Measurements from ENCODE around the gene SLC35B4. TPM values are rescaled to one million over a fixed set of nuclear protein-coding genes. Genes with fewer than 3 reads are reported as not detected.
A peak's percentile ranks its signal among the peaks of the same experiment; 100 is the strongest.

Gene SLC35B4, protein sequence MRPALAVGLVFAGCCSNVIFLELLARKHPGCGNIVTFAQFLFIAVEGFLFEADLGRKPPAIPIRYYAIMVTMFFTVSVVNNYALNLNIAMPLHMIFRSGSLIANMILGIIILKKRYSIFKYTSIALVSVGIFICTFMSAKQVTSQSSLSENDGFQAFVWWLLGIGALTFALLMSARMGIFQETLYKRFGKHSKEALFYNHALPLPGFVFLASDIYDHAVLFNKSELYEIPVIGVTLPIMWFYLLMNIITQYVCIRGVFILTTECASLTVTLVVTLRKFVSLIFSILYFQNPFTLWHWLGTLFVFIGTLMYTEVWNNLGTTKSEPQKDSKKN
- total RNA-seq (2021) = 20.0 and 22.1 TPM in 2 replicates
- Bru-seq, nascent RNA = percentile 76 among the genes with signal in this experiment
- BruChase-seq, experiment 1, labeled RNA remaining after a 2-hour chase = percentile 86 among the genes with signal in this experiment
- percentile 90 among the genes with signal in this experiment for BruChase-seq, experiment 2, labeled RNA remaining after a 6-hour chase
- long read RNA-seq, full-length matches to known transcripts = 38 of 53 reads
- long read RNA-seq, partial matches to known transcripts = 0 of 53 reads
- long read RNA-seq, other reads (novel, unspliced or antisense) = 15 of 53 reads

DNA sequence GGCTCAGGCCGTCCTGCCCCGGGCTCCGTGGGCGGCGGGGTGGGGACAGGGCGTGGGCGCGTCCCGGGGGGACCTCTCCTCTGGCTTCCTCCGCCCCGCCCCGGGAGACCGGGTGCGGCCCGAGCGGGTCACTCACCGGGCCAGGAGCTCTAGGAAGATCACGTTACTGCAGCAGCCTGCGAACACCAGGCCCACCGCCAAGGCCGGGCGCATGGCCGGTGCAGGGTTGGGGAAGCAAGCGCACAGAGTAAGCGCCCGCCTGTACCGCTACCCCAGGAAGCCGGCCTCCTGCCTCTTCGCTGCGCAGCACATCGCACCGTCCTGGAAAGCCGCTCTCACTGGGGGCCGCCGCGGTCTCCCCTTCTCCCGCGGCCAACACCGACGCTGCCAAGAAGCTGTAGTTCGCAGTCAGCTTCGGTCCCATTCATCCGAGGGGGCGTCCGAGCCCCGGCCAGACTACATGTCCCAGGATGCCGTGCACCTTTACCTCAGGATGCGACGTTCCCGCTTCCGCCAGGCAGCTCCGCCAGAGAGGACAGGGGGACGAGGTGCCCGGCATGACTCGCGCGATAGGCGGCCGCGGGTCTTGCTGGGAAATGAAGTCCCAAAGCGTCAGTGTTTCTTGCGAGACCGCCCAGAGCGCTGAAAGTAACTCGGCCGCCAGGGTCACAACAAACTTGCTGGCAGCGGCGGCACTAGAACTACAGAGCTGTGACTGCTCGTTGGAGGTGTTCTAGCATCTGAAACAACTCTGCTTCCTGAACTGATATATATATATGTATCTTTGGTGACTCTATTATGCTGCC is at the start of gene SLC35B4:
SLC35B4 (minus strand) TSS at position 392 of the 806 bp plus-strand sequence; CDS start at position 213, 179 bp downstream.
- peak within 1 kb of the TSS; percentile 89 for H3K27ac ChIP-seq (ENCODE audit: low read depth, low read length, poor library complexity, severe bottlenecking)
- no peaks in the 10 kb centered on the region for H3K4me1 ChIP-seq (ENCODE audit: insufficient read depth, low read length, poor library complexity, severe bottlenecking)
- H3K4me3 ChIP-seq (ENCODE audit: low read depth, low read length, poor library complexity, severe bottlenecking) = peak within 1 kb of the TSS; percentile 98
- intact Hi-C loops (cut with micrococcal nuclease; ENCODE audit: unreplicated experiment) = no loop called here
- H3K36me3 ChIP-seq (ENCODE audit: insufficient read depth, low read length, poor library complexity, severe bottlenecking) = no peaks in the 10 kb centered on the region
- peak; percentile 99 for DNase-seq (ENCODE audit: low spot score)
- TF ChIP-seq, protein P1, sequence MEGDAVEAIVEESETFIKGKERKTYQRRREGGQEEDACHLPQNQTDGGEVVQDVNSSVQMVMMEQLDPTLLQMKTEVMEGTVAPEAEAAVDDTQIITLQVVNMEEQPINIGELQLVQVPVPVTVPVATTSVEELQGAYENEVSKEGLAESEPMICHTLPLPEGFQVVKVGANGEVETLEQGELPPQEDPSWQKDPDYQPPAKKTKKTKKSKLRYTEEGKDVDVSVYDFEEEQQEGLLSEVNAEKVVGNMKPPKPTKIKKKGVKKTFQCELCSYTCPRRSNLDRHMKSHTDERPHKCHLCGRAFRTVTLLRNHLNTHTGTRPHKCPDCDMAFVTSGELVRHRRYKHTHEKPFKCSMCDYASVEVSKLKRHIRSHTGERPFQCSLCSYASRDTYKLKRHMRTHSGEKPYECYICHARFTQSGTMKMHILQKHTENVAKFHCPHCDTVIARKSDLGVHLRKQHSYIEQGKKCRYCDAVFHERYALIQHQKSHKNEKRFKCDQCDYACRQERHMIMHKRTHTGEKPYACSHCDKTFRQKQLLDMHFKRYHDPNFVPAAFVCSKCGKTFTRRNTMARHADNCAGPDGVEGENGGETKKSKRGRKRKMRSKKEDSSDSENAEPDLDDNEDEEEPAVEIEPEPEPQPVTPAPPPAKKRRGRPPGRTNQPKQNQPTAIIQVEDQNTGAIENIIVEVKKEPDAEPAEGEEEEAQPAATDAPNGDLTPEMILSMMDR (conservative IDR thresholded peaks at IDR 0.05; ENCODE audit: low read depth, low read length) = no peak
- no peak for TF ChIP-seq EZH2 (IDR thresholded peaks at IDR 0.05; ENCODE audit: borderline replicate concordance, low read depth, low read length, poor library complexity, severe bottlenecking)
- H3K27me3 ChIP-seq (replicated peaks; ENCODE audit: insufficient read depth, low read depth, low read length, poor library complexity) = no peaks in the 10 kb centered on the region
- POLR2A ChIA-PET (ENCODE audit: low non-redundant PET) = no interaction called here
- no TSS peak for BruUV-seq (replicated peaks)
- CTCF ChIA-PET = interaction anchor here (0.8 kb wide), 1 partner anchor 104 kb away, joined by 3 read pairs; no protein-coding TSS in a partner anchor
- no peaks in the 10 kb centered on the region for H3K9me3 ChIP-seq (ENCODE audit: low read depth, low read length, poor library complexity, severe bottlenecking)

DNA sequence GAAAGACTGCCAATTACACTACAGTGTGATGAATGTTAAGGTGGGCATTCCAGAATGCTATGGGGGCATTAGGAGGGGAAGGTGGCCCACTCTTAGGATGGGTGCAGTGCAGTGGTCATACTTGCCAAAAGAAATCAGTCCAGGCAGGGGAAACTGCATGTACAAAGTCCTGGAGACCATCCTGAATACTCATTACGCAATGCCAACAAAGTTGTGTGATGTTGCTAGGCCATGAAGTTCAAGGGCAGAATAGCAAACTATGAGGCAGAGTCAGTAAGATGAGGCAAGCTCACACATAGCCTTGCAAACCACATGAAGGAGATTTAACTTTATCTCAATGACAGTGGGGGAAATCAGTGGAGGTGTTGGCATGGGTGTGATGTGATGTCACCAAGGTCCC is 49.8 kb upstream of the SLC35B4 start:
- Histone ChIP-seq H3K4me1 (ENCODE audit: insufficient read depth, low read length, poor library complexity, severe bottlenecking) (peaks cover 10% of the 10 kb centered on the region), H3K27ac (ENCODE audit: low read depth, low read length, poor library complexity, severe bottlenecking) (no peak overlapping the region), H3K36me3 (ENCODE audit: insufficient read depth, low read length, poor library complexity, severe bottlenecking) (no peaks in the 10 kb centered on the region), H3K4me3 (ENCODE audit: low read depth, low read length, poor library complexity, severe bottlenecking) (no peak overlapping the region), H3K9me3 (ENCODE audit: low read depth, low read length, poor library complexity, severe bottlenecking) (no peaks in the 10 kb centered on the region), H3K27me3 (replicated peaks; ENCODE audit: insufficient read depth, low read depth, low read length, poor library complexity) (no peaks in the 10 kb centered on the region)
- ChIA-PET CTCF (no interaction called here), POLR2A (ENCODE audit: low non-redundant PET) (no interaction called here)
- intact Hi-C loops (cut with micrococcal nuclease; ENCODE audit: unreplicated experiment) = no loop called here
- no TSS peak for BruUV-seq (replicated peaks)
- no peak for DNase-seq (ENCODE audit: low spot score)
- no peak for TF ChIP-seq EZH2 (IDR thresholded peaks at IDR 0.05; ENCODE audit: borderline replicate concordance, low read depth, low read length, poor library complexity, severe bottlenecking)
- TF ChIP-seq, protein P1 (conservative IDR thresholded peaks at IDR 0.05; ENCODE audit: low read depth, low read length) = no peak

DNA sequence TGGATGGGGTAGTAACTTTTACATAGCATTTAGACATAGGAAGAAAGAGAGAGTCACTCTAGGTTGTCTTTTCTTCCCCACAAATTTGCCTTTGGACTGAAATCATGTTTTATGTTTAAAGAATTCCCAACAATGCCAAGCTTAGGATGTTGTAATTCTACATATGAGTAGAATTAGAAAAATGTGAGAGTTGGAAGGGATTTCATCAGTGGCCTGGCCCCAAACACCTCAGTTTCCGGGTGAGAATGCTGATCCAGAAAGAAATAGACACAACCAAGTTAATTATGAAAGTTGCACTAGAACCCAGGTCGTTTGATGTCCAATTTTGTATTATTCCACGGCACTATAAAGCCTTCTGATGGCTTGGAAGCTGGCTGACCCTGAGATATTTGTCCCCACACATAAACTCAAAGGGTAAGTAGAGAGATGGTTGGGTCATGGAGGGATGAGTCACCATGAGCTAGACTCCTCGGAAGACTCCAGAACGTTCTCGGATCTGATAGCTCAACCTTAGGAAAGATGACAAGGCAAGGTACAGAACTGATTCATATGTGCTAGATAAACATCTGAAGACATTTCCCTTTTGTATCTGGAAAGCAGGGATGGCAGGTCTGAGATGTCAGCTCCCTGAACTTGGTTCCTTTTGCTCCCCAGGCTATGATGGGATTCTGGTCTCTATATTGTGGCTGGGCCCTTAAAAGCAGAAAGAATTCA is 48.8 kb upstream of the SLC35B4 start:
- CTCF ChIA-PET = no interaction called here
- no TSS peak for BruUV-seq (replicated peaks)
- no peak overlapping the region for H3K4me3 ChIP-seq (ENCODE audit: low read depth, low read length, poor library complexity, severe bottlenecking)
- H3K36me3 ChIP-seq (ENCODE audit: insufficient read depth, low read length, poor library complexity, severe bottlenecking) = no peaks in the 10 kb centered on the region
- intact Hi-C loops (cut with micrococcal nuclease; ENCODE audit: unreplicated experiment) = no loop called here
- no peak overlapping the region for H3K27ac ChIP-seq (ENCODE audit: low read depth, low read length, poor library complexity, severe bottlenecking)
- H3K27me3 ChIP-seq (replicated peaks; ENCODE audit: insufficient read depth, low read depth, low read length, poor library complexity) = no peaks in the 10 kb centered on the region
- no peaks in the 10 kb centered on the region for H3K9me3 ChIP-seq (ENCODE audit: low read depth, low read length, poor library complexity, severe bottlenecking)
- TF ChIP-seq EZH2 (IDR thresholded peaks at IDR 0.05; ENCODE audit: borderline replicate concordance, low read depth, low read length, poor library complexity, severe bottlenecking) = no peak
- TF ChIP-seq, protein P1 (conservative IDR thresholded peaks at IDR 0.05; ENCODE audit: low read depth, low read length) = no peak
- POLR2A ChIA-PET (ENCODE audit: low non-redundant PET) = no interaction called here
- peaks cover 10% of the 10 kb centered on the region for H3K4me1 ChIP-seq (ENCODE audit: insufficient read depth, low read length, poor library complexity, severe bottlenecking)
- no peak for DNase-seq (ENCODE audit: low spot score)

Measured in A673 (cell line).